DND-41 (cell line): ENCODE measurements around the gene UFL1.

Experiments
- ATAC-seq: fragments of 200-7000 bp; cut with Tn5 transposase; 3 replicates; pipeline ENCODE4 v1.9.1; 2021; ENCODE audit warnings: low read depth; ENCODE audit not compliant: insufficient read depth
- DNase-seq: peaks from one replicate; pipeline ENCODE4 v3.0.0-alpha.2; 2020
- H2AFZ ChIP-seq: 2 replicates; pipeline ENCODE4 v1.6.0; 2012; ENCODE audit warnings: low read depth, low read length
- H3K27ac ChIP-seq: 2 replicates; pipeline ENCODE4 v1.5.1; 2012; ENCODE audit warnings: low read length, inconsistent platforms
- H3K27me3 ChIP-seq: fragments of 200-600 bp; sonication (generic); 2 replicates; pipeline ENCODE4 v1.6.0; 2012; ENCODE audit warnings: low read length, mild to moderate bottlenecking, inconsistent platforms; ENCODE audit not compliant: insufficient read depth, poor library complexity
- H3K36me3 ChIP-seq: 2 replicates; pipeline ENCODE4 v1.5.1; 2012; ENCODE audit warnings: low read length, inconsistent platforms; ENCODE audit not compliant: insufficient read depth
- H3K4me1 ChIP-seq: 2 replicates; pipeline ENCODE4 v1.5.1; 2012; ENCODE audit warnings: mild to moderate bottlenecking, low read length; ENCODE audit not compliant: insufficient read depth
- H3K4me2 ChIP-seq: 2 replicates; pipeline ENCODE4 v1.6.0; 2012; ENCODE audit warnings: mild to moderate bottlenecking, moderate library complexity, low read length, inconsistent platforms; ENCODE audit not compliant: insufficient read depth
- H3K4me3 ChIP-seq, 2 experiments: fragments of 200-600 bp in 1 of 2; shearing (Covaris generic) in 1 of 2; 2 replicates each; pipeline ENCODE4 v1.5.1; 2012 to 2016; ENCODE audit warnings: inconsistent platforms in 2 of 2, low read length in 2 of 2, mild to moderate bottlenecking in 2 of 2, low read depth in 1 of 2, moderate library complexity in 1 of 2
- H3K79me2 ChIP-seq: 2 replicates; pipeline ENCODE4 v1.6.0; 2012; ENCODE audit warnings: low read length, inconsistent platforms; ENCODE audit not compliant: insufficient read depth
- H3K9ac ChIP-seq: 2 replicates; pipeline ENCODE4 v1.6.0; 2012; ENCODE audit warnings: low read depth, mild to moderate bottlenecking, inconsistent platforms, low read length, moderate library complexity
- H3K9me3 ChIP-seq: 2 replicates; pipeline ENCODE4 v1.5.1; 2012; ENCODE audit warnings: low read length, moderate library complexity, mild to moderate bottlenecking, inconsistent platforms; ENCODE audit not compliant: insufficient read depth, severe bottlenecking
- H4K20me1 ChIP-seq: 2 replicates; pipeline ENCODE4 v1.6.0; 2012; ENCODE audit warnings: low read length; ENCODE audit not compliant: insufficient read depth
- CTCF ChIP-seq: IDR thresholded peaks from 2 replicates; pipeline ENCODE4 v1.5.1; 2012; ENCODE audit warnings: borderline replicate concordance, low read length, moderate library complexity, mild to moderate bottlenecking; ENCODE audit not compliant: poor library complexity, severe bottlenecking; ENCODE audit errors: extremely low read depth
- EZH2 ChIP-seq: IDR thresholded peaks from 3 replicates; pipeline ENCODE4 v1.6.1; 2012; ENCODE audit warnings: borderline replicate concordance, low read depth, mild to moderate bottlenecking, moderate library complexity, low read length, inconsistent platforms; ENCODE audit not compliant: severe bottlenecking

The UFL1 gene

DNA sequence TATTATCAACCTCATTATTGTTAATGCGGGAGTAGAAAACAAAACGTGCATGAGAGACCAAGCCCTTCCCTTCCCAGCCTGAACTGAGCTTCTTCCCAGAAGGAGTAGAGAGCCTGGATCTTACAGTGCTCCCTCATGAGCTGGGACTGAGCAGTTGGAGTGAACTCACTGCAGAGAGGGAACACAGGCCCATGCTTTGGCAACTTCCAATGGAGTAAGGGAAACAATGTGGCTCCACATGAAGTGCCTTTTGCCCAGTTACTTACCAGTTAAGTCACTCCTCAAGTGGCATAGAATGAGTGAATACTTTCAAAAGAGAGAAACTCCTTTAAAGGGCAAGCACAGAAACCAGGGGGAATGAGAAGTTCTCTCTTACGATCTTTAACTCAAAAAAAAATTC is 53.8 kb downstream of the UFL1 start:
- ATAC-seq (no peak), DNase-seq (no peak)
- no peak overlapping the region for H3K9ac ChIP-seq
- peaks cover 3% of the 10 kb centered on the region for H3K27me3 ChIP-seq
- H3K9me3 ChIP-seq = peaks cover 5% of the 10 kb centered on the region
- no peaks in the 10 kb centered on the region for H3K79me2 ChIP-seq
- no peak overlapping the region for H2AFZ ChIP-seq
- H3K36me3 ChIP-seq = no peaks in the 10 kb centered on the region
- no peak overlapping the region for H3K27ac ChIP-seq
- no peak for TF ChIP-seq EZH2
- no peak overlapping the region for H3K4me3 ChIP-seq
- H3K4me2 ChIP-seq = no peak overlapping the region
- H4K20me1 ChIP-seq = no peaks in the 10 kb centered on the region
- H3K4me1 ChIP-seq = no peaks in the 10 kb centered on the region

- no peaks in the 10 kb centered on the region for H3K4me1 ChIP-seq
- H3K27ac ChIP-seq = no peak overlapping the region
- H3K27me3 ChIP-seq = peaks cover 3% of the 10 kb centered on the region
- H3K4me3 ChIP-seq = no peak overlapping the region
- TF ChIP-seq CTCF (no peak), EZH2 (no peak)
- DNase-seq (no peak), ATAC-seq (no peak)
- H4K20me1 ChIP-seq = no peaks in the 10 kb centered on the region
- peaks cover 2% of the 10 kb centered on the region for H3K9me3 ChIP-seq
- H3K9ac ChIP-seq = no peak overlapping the region
- no peak overlapping the region for H3K4me2 ChIP-seq
- H3K36me3 ChIP-seq = no peaks in the 10 kb centered on the region
- H3K79me2 ChIP-seq = no peaks in the 10 kb centered on the region
- H2AFZ ChIP-seq = no peak overlapping the region
Observed at GRCh38 chr6:96576221-96576620, 54.6 kb downstream of the UFL1 start.

GRCh38 chr6:96582021-96582420 is 60.4 kb downstream of the UFL1 start:
- no peak overlapping the region for H3K4me2 ChIP-seq
- no peak overlapping the region for H2AFZ ChIP-seq
- H3K36me3 ChIP-seq = no peaks in the 10 kb centered on the region
- H3K4me3 ChIP-seq = no peak overlapping the region
- H3K79me2 ChIP-seq = no peaks in the 10 kb centered on the region
- H3K9ac ChIP-seq = no peak overlapping the region
- no peak for DNase-seq
- H3K27me3 ChIP-seq = no peaks in the 10 kb centered on the region
- no peaks in the 10 kb centered on the region for H4K20me1 ChIP-seq
- H3K4me1 ChIP-seq = no peaks in the 10 kb centered on the region
- H3K27ac ChIP-seq = no peak overlapping the region
- no peak for TF ChIP-seq EZH2
- TF ChIP-seq CTCF = no peak
- ATAC-seq = no peak
- no peaks in the 10 kb centered on the region for H3K9me3 ChIP-seq

GRCh38 chr6:96582436-96582835 is 60.8 kb downstream of the UFL1 start:
- Histone ChIP-seq H2AFZ (no peak overlapping the region), H3K9me3 (no peaks in the 10 kb centered on the region), H3K36me3 (no peaks in the 10 kb centered on the region), H3K4me3 (no peak overlapping the region), H3K27me3 (no peaks in the 10 kb centered on the region), H3K9ac (no peak overlapping the region), H3K79me2 (no peaks in the 10 kb centered on the region), H3K4me1 (no peaks in the 10 kb centered on the region), H3K27ac (no peak overlapping the region), H4K20me1 (no peaks in the 10 kb centered on the region), H3K4me2 (no peak overlapping the region)
- ATAC-seq = no peak
- DNase-seq = no peak
- TF ChIP-seq EZH2 (no peak), CTCF (no peak)
